NCI-H2227 (cell line): ENCODE measurements around the gene DZIP1L.
A peak's percentile ranks its signal among the peaks of the same experiment; 100 is the strongest.

ENCODE experiments used
- DNase-seq: peaks from one replicate; lab custom pipeline; 2025; ENCODE audit not compliant: unreplicated experiment; lab: John Stamatoyannopoulos, UW

Gene DZIP1L

DNA sequence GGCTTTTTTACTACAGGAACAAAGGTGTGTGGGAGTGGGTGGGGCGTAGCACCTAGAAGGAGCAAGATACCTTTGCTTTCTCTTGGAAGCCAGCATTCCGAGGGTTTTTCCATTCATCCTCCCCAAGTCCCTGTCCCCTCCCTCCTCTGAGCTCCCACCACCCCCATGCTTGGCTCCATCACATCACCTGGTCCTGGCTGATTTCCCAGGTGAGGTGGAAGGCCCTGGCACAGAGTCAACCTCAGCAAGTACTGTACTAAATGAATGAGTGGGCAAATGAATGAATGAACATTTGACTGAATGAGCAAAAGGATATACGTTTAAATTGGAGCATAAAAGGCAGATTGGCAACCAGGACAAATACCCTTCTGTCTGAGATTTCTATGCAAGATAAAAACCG is 45.4 kb downstream of the DZIP1L start:
- no peak for DNase-seq

DNA sequence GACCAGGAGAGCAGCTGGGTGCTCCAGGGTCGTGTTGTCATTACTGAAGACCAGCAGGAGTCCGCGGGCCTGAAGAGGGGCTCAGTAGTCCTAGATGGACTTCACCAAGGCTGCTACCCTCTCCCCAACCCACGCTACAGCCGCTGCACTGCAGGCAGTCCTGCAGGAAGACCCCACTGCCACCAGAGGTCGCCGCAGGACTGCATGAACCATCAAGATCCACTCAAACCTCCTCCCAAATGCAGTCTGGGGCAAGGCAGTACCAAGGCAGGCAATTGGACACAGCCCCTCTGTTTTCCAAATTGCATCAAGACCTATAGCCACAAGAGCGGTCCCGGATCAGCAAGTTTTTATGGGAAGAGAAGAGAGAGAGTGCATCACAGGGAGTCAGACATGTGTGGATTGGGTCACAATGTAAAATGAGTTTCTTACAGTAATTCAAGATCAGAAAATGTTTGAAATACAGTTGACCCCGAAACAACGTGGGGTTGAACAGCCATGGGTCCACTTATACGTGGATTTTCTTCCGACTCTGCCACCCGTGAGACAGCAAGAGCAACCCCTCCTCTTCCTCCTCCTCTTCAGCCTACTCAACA is 46.7 kb downstream of the DZIP1L start:
- peak; percentile 73 for DNase-seq

DNA sequence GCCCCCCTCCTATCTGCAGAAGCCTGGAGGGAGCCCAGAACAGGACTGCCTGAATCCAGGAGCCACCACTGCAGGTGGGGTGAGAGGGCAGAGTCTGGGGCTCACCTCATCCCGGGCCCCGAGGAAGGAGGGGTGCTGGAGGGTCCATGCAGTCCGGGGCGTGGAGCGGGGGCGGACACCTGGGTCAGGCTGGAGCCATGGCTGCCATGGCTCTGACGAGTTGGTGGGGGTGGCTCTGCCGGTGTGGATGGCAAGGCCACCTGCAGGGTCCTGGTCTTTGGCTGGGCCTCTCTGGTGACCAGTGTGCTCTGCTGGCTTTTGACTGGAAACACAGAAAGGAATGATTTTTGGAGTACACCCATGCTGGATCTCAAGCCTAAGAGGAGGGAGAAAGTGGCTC is 47.4 kb downstream of the DZIP1L start:
- no peak for DNase-seq

DNA sequence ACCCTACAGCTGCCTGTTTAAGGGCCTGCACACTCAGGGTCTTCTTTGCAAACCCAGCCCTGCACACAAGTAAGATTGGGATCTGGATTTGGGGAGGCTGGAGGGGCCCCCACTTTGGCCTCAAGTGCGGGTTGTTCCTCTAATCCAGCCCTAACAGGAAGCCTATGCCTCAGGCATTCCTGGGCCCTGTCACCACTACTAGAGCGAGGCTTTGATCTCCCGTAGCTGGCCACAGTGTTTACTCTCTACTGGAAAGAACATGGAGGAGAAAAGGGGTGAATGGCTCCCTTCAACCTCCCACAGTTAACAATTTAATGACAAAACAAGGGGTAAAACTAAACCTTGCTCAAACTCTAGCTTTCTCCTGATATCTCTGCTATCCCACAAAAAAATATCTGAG is 48.4 kb downstream of the DZIP1L start:
- no peak for DNase-seq

DNA sequence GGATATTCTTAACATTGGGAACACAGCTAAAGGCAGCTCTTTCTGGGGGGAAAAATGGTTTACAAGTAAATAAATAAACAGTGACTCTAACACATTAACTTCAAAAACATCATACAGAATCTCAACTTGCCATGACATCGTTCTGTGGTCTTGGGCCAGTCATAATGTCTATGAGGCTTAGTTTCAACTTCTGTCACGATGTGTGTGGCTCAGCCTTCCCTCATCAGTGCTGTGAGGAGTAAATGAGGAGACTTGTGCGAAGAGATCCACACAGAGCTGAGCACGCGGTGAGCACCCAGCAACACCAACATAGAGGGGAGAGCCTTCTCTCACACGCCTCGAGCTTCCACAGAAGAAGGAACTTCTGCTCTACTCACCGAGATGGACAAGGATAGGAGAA is 49.0 kb downstream of the DZIP1L start:
- DNase-seq, result no peak

DNA sequence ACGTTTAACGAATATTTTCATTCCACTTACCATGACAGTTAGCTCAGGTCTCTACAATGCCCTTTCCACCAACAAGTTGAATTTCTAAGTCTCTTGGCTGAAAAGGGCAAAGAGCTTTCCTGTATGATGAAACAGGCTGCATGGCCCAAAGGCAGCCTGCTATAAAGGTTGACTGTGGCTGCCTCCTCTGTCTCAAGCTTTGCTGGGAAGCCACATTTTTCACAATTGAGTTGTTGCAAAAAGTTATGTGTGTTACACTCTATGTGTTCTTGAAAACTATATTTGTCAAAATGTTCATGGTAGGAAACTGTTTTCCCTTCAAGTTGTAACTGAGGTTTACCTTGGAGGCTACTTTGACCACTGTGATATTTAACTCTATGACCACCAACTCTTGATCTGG is 49.5 kb downstream of the DZIP1L start:
- no peak for DNase-seq

DNA sequence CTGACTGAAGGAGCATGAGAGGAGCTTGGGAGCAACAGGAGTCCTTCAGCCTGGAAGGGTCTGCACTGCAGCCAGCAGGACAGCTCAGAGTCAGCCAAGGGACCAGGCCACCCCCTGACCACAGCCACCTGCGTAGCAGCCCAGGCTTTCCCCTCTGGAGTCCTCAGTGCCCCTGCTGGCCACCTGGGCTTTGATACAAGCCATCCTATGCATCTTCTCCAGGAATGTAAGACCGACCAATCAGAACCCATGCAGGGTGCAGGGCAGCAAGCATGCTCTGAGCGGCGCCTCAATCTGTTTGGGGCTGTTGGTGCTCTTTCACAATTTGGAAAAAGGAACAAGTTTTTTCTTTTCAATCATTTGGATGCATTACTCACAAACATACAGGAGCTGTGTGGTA is 52.0 kb downstream of the DZIP1L start:
- no peak for DNase-seq

DNA sequence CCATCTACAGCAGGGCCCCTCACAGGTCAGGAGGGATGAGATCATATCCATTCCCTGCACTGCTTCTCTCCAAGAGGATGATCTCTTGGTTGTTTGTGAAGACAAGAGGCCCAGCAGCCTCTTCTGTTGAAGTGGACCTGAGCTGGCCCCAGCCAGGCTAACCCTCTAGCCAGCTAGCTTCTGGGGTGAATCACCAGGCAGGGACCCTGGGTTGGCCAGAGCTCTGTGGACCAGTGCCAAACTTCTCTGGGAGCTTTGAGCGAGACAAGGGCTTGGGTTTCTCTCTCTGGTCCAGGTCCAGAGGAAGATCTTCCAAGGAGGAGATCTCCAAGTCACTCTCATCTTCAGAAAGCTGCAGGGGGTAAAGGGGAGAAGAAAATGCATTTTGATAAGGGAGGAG is 52.8 kb downstream of the DZIP1L start:
- no peak for DNase-seq

DNA sequence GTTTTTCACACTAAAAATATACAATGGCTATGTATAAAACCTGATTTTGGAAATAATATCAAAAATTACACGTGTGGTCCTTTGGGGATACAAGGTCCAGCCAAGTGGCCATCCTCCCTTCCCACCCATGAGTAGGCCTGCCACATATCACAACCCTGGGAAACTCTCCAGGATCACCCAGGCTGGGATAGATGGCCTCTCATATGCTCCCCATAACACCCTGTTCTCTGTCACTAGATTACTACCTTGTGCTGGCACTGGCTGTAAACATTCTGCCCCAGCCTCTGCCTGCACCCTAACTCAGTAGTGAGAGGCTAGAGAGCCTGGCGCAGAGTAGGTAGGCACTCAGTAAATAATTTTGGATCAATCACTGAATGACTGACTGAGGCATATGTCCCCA is 53.4 kb downstream of the DZIP1L start:
- no peak for DNase-seq

DNA sequence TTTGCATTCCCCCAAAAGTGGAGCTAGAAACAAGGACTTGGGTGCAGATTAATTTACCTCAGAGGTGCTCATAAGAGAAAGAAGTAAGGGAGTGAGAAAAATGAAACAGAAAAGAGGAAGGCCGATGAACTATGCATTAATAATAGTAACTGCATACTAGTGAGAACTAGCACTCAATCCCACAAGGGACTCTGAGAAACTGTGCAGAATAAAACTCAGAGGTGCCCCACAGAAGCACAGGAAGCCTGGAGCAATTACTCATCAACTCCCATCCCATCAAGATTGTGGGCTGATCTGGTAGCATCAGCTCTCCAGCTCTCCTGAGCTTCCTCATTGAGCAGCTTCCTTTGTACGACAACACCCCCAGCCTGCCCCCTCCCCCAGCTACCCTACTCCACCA is 54.6 kb downstream of the DZIP1L start:
- DNase-seq, result no peak

DNA sequence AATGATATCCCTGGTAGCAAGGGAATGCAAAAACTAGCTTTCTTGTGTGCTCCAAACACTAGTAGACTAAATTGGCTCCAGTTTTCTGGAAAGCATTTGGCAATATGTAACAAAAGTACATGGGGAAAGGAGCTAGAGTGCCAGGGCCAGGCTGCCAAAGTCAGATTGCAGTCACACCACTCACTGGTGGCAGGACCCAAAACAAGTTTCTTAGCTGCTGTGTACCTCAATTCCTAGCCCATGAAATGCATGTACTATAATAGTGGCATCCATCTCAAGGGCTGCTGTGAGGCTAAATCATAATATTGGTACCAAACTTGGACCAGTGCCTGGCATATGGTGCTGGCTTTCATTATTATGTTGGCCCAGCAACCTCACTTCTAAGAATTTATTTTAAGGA is 56.1 kb downstream of the DZIP1L start:
- DNase-seq, result no peak

DNA sequence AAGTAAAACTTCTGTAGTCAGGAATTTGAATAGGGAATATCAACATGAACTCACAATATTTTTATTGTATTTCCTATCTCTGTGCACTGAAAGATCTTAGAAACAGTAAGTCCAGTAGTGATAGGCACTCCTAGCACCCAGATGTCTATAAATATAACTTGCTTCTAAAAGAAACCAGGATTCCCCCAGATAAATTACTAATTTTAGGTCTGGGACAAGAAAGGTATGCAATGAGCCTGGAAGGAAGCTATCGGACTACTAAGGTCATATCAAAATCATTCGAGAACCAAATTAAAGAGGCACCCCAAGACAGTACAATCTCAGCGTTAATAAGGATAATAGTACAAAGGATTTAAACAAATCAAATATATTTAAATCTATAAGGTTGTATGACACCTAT is 58.0 kb downstream of the DZIP1L start:
- DNase-seq, result no peak

DNA sequence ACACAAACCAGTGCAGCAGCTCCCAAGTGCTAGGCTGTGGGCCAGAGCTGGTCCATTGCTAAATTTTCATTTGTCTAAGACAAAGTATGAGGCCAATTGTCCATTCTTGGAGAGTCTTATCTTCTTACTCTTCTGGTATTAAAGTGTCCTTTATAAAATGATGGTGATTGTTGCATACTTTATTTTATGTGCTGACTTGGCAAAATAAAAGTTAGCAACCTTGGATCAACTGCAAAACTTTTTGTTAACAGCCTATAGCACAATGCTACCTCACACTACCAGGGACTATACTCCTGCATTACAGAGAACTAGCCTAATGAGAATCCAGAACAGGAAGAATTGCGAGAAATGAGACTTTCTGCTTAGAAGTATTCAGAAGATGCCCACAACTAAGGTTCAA is 61.4 kb downstream of the DZIP1L start:
- DNase-seq, result no peak

DNA sequence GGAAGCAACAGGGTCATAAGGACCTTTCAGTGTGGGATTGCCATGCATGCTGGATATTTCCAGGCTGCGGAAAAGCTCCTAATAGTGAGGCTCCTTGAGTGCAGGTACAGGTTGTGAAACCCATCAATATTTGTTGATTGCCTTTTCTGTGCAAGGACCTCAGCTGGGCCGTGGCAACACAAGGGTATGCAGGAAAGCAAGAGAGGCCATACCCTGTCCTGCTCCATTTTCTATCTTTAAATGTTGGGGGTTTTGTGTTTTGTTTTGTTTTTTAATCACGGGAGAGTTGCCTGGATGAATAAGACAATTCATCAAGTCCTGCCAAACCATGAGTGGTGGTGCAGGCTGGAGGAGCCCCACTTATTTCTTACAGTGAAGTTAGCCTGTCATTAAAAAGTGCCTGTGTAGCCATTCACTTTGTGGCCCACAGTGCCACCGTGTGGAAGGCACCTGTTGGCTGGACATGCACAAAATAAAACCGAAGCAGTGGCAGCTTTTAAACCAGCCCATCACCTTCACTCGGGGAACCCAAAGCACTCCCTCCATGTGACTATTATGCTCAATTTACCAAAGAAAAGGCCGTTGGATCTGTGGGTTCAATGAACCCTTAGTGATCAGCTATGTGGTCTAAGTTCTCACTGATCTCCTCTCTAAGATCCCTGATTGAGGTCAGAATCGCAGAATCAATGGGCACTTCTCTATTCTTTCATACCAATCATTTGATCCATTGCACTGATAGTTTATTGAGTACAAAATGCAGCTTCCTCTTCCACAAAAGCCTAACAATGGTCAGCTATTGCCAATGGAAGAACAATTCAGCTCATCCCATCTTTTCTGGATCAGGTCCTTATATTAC is 63.2 kb downstream of the DZIP1L start:
- DNase-seq, result peak; percentile 32

DNA sequence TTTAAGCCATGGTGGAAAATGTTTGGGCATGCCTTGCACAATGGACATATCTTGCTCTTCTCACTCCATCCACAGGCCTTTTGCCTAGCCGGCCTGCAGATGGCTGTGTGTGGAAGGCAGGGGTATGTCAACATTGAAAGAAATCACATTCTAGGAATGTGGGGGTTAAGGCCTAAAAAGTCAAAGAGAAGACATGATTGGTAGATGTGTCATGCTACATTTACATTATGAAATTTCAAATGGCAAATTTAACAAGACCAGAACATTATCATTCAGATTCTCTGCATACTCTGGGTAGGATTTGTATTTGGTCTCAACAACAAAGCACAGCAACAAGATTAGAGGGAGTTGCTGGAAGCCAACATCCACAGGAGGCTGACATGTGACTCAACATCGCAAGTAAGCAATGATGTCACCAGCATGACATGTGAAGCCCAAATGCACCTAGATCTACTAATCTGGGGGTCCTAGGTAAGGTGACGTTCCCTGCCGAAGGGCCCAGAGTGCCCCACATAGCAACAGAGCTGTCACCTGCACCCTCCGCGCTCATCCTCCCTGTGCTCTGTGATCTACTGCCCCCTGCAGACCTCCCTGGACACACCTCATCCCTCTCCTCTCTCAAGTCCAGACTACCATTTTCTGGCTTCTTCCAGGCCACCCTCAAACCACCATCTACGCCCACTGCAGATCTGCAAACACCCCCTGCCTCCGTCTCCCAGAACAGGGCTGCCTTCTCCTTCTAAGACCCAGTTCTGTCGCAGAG is 66.1 kb downstream of the DZIP1L start:
- no peak for DNase-seq

DNA sequence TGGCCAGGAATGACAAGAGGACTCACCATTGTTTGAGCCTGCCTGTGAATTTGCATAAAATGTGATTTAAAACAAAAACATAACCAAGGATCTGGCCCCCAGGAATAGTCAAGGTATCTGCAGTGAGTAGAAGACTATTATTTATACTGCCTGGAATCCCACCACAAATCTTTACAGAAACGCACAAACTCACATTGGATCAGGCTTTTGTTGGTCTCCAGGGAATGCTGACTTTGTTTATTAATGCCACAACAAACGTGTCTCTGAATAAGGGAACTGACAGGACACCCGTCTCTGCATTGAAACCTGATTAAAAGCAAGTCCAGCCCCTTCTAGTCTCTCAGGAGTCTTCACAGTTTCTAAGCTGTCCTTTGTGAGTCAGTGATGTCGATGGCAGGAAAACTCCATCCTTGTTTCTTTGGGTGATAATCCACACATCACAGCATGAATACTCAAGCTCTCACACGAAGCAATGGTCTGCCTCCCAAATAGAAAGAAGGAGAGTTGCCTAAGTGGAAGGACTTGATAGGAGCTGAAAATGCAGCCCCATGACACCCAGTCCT is 67.7 kb downstream of the DZIP1L start:
- no peak for DNase-seq

DNA sequence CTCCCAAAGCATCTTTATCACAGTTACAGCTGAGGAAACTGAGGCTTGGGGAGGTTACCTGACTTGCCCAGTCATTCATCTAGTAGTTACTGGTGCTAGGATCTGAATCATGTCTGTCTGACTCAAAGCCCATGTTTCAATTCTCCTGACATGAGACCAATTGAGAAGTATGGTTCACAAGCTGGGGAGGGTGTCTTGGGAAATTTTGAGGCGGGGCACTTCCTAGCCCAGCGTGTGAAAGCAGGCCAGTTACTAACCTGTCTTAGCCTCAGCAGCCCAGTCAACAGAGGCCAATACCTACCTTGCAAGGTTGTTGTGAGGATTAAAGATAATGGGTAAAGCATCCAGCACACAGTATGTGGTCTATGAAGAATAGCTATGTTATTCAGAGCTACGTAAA is 68.5 kb downstream of the DZIP1L start:
- DNase-seq, result no peak

DNA sequence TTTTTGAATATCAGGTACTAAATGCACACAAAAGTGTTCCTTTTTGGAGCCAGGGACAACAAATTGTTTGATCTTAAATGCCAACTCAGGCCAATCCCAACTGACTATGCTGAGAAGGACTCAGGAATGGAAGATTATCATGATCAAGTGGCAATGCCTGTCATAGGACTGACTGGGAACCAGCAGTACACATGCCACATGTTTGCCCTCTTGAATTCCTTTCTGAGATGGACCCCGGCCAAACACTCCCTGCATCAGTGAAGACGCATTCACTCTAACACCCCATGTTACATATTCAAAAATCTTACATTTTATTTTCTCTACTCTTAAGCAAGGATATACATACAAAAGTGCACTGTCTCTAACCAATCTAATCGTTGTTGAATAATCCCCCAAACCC is 69.3 kb downstream of the DZIP1L start:
- no peak for DNase-seq

DNA sequence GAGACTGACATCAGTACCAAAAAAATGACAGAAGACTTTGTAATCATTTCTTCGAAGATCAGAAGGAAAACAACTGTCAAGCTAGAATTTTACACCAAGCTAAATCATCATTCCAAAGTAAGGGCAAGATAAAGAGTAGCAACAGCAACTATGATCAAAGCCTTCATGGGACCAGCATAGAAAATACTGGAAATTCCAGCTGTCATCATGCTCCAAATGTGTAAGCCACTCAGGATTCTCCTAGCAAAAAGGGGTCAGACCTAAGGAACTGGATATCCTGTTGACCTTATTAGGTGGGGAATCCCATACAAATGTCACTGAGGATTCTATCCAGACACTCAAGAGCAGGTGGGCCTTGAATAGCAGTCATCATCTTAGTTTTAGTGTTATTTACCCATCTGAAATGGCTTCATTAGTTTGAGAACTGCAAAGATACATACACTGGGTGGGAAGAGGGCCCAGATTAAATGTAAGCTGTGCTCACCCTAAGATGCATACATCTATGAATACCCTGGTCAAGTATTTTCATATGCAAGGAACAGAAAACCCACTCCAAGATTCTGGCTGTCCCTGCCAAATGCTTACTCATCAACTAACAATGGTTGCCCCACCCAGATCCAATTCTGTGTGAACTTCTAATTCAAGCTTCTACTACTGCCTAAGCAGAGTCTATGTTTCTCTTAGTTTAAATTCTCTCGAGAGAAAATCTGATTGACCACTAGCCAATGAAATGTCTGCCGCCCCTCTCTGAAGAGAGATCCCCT is 72.0 kb downstream of the DZIP1L start:
- no peak for DNase-seq

DNA sequence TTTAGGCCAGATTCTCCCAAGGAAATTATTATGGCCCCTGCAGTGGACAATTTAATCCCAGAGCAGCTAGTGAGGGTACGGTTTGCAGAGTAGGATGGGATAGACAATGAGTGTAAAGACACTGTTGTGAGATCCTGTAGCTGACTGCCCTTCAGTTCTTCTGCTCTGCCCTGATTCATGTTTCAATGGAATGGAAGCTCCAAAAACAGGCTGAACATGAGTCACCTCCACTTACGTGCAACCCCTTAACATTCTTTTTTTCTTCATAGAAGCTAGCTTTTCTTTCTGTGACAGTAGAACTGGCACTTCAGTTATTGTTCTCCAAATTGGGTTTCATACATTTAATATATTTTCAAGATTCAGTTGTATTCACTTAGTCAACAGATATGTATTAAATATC is 73.4 kb downstream of the DZIP1L start:
- no peak for DNase-seq
